SK-N-SH treated with all-trans-retinoic acid at 6 μM for 48 hours (cell line): ENCODE results near the gene KDM4B.

ENCODE experiments used
- ATAC-seq: fragments of 200-7000 bp; cut with Tn5 transposase; 3 replicates; pipeline ENCODE4 v1.9.1; 2020; ENCODE audit warnings: mild to moderate bottlenecking, moderate library complexity
- ARNTL ChIP-seq: fragments of 450-650 bp; formaldehyde crosslinking; IDR thresholded peaks from 2 replicates; pipeline ENCODE4 v1.5.0; 2020; ENCODE audit warnings: low read depth, mild to moderate bottlenecking, moderate library complexity, borderline replicate concordance
- BACH2 ChIP-seq: fragments of 250-450 bp; sonication (Bioruptor Pico); IDR thresholded peaks from 2 replicates; pipeline ENCODE4 v1.9.0; 2021; ENCODE audit warnings: mild to moderate bottlenecking, borderline replicate concordance
- CSDC2 ChIP-seq: fragments of 250-450 bp; sonication (Bioruptor Pico); IDR thresholded peaks from 2 replicates; pipeline ENCODE4 v1.5.0; 2020; ENCODE audit warnings: mild to moderate bottlenecking, moderate library complexity
- ESRRG ChIP-seq: fragments of 250-450 bp; sonication (Bioruptor Pico); IDR thresholded peaks from 2 replicates; pipeline ENCODE4 v1.6.1; 2021; ENCODE audit warnings: mild to moderate bottlenecking
- GLIS3 ChIP-seq: fragments of 250-450 bp; sonication (Bioruptor Pico); IDR thresholded peaks from 2 replicates; pipeline ENCODE4 v1.5.0; 2020; ENCODE audit warnings: mild to moderate bottlenecking, moderate library complexity
- ISL1 ChIP-seq: fragments of 250-450 bp; sonication (Bioruptor Pico); IDR thresholded peaks from 2 replicates; pipeline ENCODE4 v2.1.2; 2022; ENCODE audit warnings: mild to moderate bottlenecking, moderate library complexity
- OSR1 ChIP-seq: fragments of 250-450 bp; sonication (Bioruptor Pico); IDR thresholded peaks from 2 replicates; pipeline ENCODE4 v1.8.0; 2022; ENCODE audit warnings: moderate library complexity, mild to moderate bottlenecking, inconsistent platforms
- PPARA ChIP-seq: fragments of 250-450 bp; sonication (Bioruptor Pico); IDR thresholded peaks from 2 replicates; pipeline ENCODE4 v1.5.0; 2020; ENCODE audit warnings: mild to moderate bottlenecking, borderline replicate concordance
- RARB ChIP-seq: fragments of 250-450 bp; sonication (Bioruptor Pico); IDR thresholded peaks from 2 replicates; pipeline ENCODE4 v1.8.0; 2021; ENCODE audit warnings: mild to moderate bottlenecking, moderate library complexity
- SNAI2 ChIP-seq: fragments of 250-450 bp; sonication (Bioruptor Pico); IDR thresholded peaks from 2 replicates; pipeline ENCODE4 v1.5.0; 2020; ENCODE audit warnings: mild to moderate bottlenecking, moderate library complexity
- TCF4 ChIP-seq: fragments of 250-450 bp; sonication (Bioruptor Pico); IDR thresholded peaks from 2 replicates; pipeline ENCODE4 v1.8.0; 2021; ENCODE audit warnings: mild to moderate bottlenecking, moderate library complexity, borderline replicate concordance
- TOX ChIP-seq: fragments of 250-450 bp; sonication (Bioruptor Pico); IDR thresholded peaks from 2 replicates; pipeline ENCODE4 v1.8.0; 2021; ENCODE audit warnings: mild to moderate bottlenecking, moderate library complexity, borderline replicate concordance
- ZC3H10 ChIP-seq: fragments of 250-450 bp; sonication (Bioruptor Pico); IDR thresholded peaks from 2 replicates; pipeline ENCODE4 v1.5.1; 2021; ENCODE audit warnings: mild to moderate bottlenecking, moderate library complexity
- ZFP3 ChIP-seq: fragments of 250-450 bp; sonication (Bioruptor Pico); IDR thresholded peaks from 2 replicates; pipeline ENCODE4 v1.5.0; 2020; ENCODE audit warnings: mild to moderate bottlenecking, moderate library complexity
- ZFP30 ChIP-seq: fragments of 450-650 bp; formaldehyde crosslinking; IDR thresholded peaks from 2 replicates; pipeline ENCODE4 v1.5.0; 2022; ENCODE audit warnings: mild to moderate bottlenecking, moderate library complexity
- ZNF565 ChIP-seq: fragments of 450-650 bp; formaldehyde crosslinking; conservative IDR thresholded peaks from 2 replicates; pipeline ENCODE4 v1.5.0; 2020; ENCODE audit warnings: low read depth, mild to moderate bottlenecking, moderate library complexity
- ZNF70 ChIP-seq: fragments of 450-650 bp; formaldehyde crosslinking; IDR thresholded peaks from 2 replicates; pipeline ENCODE4 v1.5.0; 2020; ENCODE audit warnings: mild to moderate bottlenecking, moderate library complexity
- ZNF8 ChIP-seq: fragments of 450-650 bp; formaldehyde crosslinking; IDR thresholded peaks from 2 replicates; pipeline ENCODE4 v1.5.0; 2020; ENCODE audit warnings: mild to moderate bottlenecking, moderate library complexity
- TF ChIP-seq, protein P1 (sequence below): fragments of 250-450 bp; sonication (Bioruptor Pico); IDR thresholded peaks from 2 replicates; pipeline ENCODE4 v1.8.0; 2020; ENCODE audit warnings: mild to moderate bottlenecking, moderate library complexity, borderline replicate concordance
- TF ChIP-seq, protein P2 (sequence below): fragments of 250-450 bp; sonication (Bioruptor Pico); IDR thresholded peaks from 2 replicates; pipeline ENCODE4 v1.5.1; 2021; ENCODE audit warnings: mild to moderate bottlenecking, moderate library complexity
- TF ChIP-seq, protein P3 (sequence below): fragments of 250-450 bp; sonication (Bioruptor Pico); IDR thresholded peaks from 2 replicates; pipeline ENCODE4 v1.5.1; 2020; ENCODE audit warnings: low read depth, mild to moderate bottlenecking, moderate library complexity
- TF ChIP-seq, protein P4 (sequence below): fragments of 250-450 bp; sonication (Bioruptor Pico); IDR thresholded peaks from 2 replicates; pipeline ENCODE4 v1.8.0; 2021; ENCODE audit warnings: low read depth, mild to moderate bottlenecking, moderate library complexity, borderline replicate concordance
- TF ChIP-seq, protein P5 (sequence below): fragments of 250-450 bp; sonication (Bioruptor Pico); IDR thresholded peaks from 2 replicates; pipeline ENCODE4 v1.5.0; 2020; ENCODE audit warnings: mild to moderate bottlenecking, moderate library complexity

Gene KDM4B

DNA sequence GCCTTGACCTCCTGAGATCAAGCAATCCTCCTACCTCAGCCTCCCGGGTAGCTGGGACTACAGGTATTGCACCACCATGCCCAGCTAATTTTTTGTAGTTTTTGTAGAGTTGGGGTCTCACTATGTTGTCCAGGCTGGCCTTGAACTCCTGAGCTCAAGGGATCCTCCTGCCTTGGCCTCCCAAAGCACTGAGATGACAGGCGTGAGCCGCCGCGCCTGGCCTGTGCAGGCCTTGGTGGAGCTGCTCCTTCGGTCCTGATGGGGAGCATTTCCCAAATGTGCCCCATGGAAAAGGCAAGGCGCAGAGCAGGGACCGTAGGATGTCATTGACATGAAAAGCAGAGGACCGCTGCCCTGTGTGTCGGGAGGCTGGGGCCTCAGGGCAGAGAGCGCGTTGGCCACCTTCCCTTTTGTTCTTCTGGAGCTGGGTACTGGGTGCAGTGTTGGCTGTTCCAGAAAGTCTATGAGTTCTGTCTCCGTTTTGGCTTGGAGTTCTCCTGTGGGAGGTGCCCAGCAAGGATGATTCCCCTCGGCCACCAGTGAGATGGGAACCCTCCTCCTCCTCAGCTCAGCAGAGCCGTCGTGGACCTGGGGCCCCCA is 128.5 kb downstream of the KDM4B start (continued):
- TF ChIP-seq, protein P1, sequence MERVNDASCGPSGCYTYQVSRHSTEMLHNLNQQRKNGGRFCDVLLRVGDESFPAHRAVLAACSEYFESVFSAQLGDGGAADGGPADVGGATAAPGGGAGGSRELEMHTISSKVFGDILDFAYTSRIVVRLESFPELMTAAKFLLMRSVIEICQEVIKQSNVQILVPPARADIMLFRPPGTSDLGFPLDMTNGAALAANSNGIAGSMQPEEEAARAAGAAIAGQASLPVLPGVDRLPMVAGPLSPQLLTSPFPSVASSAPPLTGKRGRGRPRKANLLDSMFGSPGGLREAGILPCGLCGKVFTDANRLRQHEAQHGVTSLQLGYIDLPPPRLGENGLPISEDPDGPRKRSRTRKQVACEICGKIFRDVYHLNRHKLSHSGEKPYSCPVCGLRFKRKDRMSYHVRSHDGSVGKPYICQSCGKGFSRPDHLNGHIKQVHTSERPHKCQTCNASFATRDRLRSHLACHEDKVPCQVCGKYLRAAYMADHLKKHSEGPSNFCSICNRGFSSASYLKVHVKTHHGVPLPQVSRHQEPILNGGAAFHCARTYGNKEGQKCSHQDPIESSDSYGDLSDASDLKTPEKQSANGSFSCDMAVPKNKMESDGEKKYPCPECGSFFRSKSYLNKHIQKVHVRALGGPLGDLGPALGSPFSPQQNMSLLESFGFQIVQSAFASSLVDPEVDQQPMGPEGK, result no peak
- no peak for TF ChIP-seq ZFP3 (CRISPR knock-in tag)
- TF ChIP-seq RARB (CRISPR knock-in tag), result no peak
- no peak for TF ChIP-seq ISL1 (CRISPR knock-in tag)
- no peak for TF ChIP-seq CSDC2 (CRISPR knock-in tag)
- no peak for TF ChIP-seq ESRRG (CRISPR knock-in tag)

DNA sequence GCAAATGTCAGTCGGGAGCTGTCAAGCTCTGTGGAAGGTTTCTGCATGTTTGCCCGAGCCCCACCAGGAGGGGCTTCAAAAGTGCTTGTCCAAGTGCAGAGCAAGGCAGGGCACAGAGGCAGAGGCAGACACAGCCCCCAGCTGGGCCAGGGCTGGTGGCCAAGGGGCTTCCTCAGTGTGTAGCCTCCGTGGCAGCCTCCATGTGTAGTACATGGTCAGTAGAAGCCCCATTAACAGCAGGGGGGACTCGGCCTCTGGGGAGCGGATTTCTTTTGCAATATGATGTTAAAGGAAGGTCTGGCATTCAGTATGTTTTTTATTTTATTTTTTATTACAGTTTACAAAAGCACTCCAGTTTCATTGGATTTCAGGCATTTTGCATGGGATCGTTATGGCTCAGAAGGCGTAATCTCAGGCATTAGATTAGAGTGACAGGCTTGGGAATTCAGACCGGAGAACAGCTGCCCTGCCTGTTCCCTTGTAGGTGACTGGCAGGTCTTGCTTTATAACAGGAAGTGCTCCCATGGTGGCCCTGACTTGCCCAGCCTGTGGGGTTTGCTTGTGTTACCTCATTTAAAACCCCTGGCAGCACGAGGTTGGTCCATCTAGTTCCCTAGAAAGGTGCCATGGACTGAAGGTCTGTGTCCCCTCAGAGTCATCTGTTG is 129.2 kb downstream of the KDM4B start:
- TF ChIP-seq TCF4 (CRISPR knock-in tag) (no peak), ZFP3 (CRISPR knock-in tag) (no peak), CSDC2 (CRISPR knock-in tag) (no peak), OSR1 (CRISPR knock-in tag) (no peak), ZNF8 (no peak), ZC3H10 (CRISPR knock-in tag) (no peak), PPARA (no peak), GLIS3 (no peak), BACH2 (no peak)
- TF ChIP-seq, protein P1, result no peak
- TF ChIP-seq, protein P2, sequence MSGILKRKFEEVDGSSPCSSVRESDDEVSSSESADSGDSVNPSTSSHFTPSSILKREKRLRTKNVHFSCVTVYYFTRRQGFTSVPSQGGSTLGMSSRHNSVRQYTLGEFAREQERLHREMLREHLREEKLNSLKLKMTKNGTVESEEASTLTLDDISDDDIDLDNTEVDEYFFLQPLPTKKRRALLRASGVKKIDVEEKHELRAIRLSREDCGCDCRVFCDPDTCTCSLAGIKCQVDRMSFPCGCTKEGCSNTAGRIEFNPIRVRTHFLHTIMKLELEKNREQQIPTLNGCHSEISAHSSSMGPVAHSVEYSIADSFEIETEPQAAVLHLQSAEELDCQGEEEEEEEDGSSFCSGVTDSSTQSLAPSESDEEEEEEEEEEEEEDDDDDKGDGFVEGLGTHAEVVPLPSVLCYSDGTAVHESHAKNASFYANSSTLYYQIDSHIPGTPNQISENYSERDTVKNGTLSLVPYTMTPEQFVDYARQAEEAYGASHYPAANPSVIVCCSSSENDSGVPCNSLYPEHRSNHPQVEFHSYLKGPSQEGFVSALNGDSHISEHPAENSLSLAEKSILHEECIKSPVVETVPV (CRISPR knock-in tag), result no peak
- TF ChIP-seq, protein P3, sequence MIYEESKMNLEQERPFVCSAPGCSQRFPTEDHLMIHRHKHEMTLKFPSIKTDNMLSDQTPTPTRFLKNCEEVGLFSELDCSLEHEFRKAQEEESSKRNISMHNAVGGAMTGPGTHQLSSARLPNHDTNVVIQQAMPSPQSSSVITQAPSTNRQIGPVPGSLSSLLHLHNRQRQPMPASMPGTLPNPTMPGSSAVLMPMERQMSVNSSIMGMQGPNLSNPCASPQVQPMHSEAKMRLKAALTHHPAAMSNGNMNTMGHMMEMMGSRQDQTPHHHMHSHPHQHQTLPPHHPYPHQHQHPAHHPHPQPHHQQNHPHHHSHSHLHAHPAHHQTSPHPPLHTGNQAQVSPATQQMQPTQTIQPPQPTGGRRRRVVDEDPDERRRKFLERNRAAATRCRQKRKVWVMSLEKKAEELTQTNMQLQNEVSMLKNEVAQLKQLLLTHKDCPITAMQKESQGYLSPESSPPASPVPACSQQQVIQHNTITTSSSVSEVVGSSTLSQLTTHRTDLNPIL (CRISPR knock-in tag), result no peak
- ATAC-seq, result no peak

DNA sequence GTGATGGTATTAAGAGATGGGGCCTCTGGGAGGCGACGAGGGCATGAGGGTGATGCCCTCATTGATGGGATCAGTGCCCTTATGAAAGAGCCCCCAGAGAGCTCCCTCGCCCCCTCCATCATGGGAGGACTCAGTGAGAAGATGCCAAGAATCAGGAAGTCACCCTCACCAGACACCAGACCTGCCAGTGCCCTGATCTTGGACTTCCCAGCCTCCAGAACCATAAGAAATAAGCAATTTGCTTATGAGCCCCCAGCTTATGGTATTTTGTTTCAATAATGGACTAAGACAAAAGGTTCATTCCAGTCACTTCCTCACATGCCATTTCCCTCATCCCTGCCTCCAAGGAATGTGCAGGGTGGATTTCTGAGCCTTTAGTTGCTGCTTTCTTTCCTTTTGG is 129.7 kb downstream of the KDM4B start:
- TF ChIP-seq ZFP3 (CRISPR knock-in tag), result no peak
- no peak for TF ChIP-seq PPARA
- no peak for TF ChIP-seq ZC3H10 (CRISPR knock-in tag)
- TF ChIP-seq ZNF8, result no peak
- TF ChIP-seq, protein P4, sequence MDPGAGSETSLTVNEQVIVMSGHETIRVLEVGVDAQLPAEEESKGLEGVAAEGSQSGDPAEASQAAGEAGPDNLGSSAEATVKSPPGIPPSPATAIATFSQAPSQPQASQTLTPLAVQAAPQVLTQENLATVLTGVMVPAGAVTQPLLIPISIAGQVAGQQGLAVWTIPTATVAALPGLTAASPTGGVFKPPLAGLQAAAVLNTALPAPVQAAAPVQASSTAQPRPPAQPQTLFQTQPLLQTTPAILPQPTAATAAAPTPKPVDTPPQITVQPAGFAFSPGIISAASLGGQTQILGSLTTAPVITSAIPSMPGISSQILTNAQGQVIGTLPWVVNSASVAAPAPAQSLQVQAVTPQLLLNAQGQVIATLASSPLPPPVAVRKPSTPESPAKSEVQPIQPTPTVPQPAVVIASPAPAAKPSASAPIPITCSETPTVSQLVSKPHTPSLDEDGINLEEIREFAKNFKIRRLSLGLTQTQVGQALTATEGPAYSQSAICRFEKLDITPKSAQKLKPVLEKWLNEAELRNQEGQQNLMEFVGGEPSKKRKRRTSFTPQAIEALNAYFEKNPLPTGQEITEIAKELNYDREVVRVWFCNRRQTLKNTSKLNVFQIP (CRISPR knock-in tag), result no peak
- no peak for TF ChIP-seq ZNF565 (CRISPR knock-in tag)
- TF ChIP-seq ZNF70 (CRISPR knock-in tag), result no peak
- no peak for TF ChIP-seq ZFP30 (CRISPR knock-in tag)
- TF ChIP-seq, protein P5, sequence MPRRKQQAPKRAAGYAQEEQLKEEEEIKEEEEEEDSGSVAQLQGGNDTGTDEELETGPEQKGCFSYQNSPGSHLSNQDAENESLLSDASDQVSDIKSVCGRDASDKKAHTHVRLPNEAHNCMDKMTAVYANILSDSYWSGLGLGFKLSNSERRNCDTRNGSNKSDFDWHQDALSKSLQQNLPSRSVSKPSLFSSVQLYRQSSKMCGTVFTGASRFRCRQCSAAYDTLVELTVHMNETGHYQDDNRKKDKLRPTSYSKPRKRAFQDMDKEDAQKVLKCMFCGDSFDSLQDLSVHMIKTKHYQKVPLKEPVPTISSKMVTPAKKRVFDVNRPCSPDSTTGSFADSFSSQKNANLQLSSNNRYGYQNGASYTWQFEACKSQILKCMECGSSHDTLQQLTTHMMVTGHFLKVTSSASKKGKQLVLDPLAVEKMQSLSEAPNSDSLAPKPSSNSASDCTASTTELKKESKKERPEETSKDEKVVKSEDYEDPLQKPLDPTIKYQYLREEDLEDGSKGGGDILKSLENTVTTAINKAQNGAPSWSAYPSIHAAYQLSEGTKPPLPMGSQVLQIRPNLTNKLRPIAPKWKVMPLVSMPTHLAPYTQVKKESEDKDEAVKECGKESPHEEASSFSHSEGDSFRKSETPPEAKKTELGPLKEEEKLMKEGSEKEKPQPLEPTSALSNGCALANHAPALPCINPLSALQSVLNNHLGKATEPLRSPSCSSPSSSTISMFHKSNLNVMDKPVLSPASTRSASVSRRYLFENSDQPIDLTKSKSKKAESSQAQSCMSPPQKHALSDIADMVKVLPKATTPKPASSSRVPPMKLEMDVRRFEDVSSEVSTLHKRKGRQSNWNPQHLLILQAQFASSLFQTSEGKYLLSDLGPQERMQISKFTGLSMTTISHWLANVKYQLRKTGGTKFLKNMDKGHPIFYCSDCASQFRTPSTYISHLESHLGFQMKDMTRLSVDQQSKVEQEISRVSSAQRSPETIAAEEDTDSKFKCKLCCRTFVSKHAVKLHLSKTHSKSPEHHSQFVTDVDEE, result no peak
- no peak for TF ChIP-seq ARNTL (CRISPR knock-in tag)
- TF ChIP-seq TCF4 (CRISPR knock-in tag), result no peak
- no peak for TF ChIP-seq GLIS3
- no peak for TF ChIP-seq OSR1 (CRISPR knock-in tag)
- TF ChIP-seq ISL1 (CRISPR knock-in tag), result no peak
- TF ChIP-seq TOX, result no peak
- no peak for TF ChIP-seq ESRRG (CRISPR knock-in tag)
- no peak for TF ChIP-seq CSDC2 (CRISPR knock-in tag)
- no peak for TF ChIP-seq SNAI2 (CRISPR knock-in tag)
- TF ChIP-seq RARB (CRISPR knock-in tag), result no peak
- TF ChIP-seq, all 23 proteins: peak for 0
- no peak for ATAC-seq
